ENCODE data around the gene MADD.

GRCh38 chr11:47342854-47343253 lies 72.9 kb downstream of the MADD start:
- TF ChIP-seq POLR2AphosphoS5 (IDR thresholded peaks at IDR 0.05; ENCODE audit: low read depth, low read length) (no peak), SIN3A (IDR thresholded peaks at IDR 0.05; ENCODE audit: borderline replicate concordance, insufficient read depth, low read length) (no peak), TAF1 (IDR thresholded peaks at IDR 0.05; ENCODE audit: borderline replicate concordance, insufficient read depth, low read length) (no peak)
- TF ChIP-seq, protein P1, sequence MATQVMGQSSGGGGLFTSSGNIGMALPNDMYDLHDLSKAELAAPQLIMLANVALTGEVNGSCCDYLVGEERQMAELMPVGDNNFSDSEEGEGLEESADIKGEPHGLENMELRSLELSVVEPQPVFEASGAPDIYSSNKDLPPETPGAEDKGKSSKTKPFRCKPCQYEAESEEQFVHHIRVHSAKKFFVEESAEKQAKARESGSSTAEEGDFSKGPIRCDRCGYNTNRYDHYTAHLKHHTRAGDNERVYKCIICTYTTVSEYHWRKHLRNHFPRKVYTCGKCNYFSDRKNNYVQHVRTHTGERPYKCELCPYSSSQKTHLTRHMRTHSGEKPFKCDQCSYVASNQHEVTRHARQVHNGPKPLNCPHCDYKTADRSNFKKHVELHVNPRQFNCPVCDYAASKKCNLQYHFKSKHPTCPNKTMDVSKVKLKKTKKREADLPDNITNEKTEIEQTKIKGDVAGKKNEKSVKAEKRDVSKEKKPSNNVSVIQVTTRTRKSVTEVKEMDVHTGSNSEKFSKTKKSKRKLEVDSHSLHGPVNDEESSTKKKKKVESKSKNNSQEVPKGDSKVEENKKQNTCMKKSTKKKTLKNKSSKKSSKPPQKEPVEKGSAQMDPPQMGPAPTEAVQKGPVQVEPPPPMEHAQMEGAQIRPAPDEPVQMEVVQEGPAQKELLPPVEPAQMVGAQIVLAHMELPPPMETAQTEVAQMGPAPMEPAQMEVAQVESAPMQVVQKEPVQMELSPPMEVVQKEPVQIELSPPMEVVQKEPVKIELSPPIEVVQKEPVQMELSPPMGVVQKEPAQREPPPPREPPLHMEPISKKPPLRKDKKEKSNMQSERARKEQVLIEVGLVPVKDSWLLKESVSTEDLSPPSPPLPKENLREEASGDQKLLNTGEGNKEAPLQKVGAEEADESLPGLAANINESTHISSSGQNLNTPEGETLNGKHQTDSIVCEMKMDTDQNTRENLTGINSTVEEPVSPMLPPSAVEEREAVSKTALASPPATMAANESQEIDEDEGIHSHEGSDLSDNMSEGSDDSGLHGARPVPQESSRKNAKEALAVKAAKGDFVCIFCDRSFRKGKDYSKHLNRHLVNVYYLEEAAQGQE (IDR thresholded peaks at IDR 0.05; ENCODE audit: insufficient read depth in 1 of 2, low read depth in 2 of 2, low read length in 2 of 2): no peak
